HG02970 (cell line): ENCODE results near the gene ROPN1L.
"Not testable (repeated sequence)": the region's sequence is repeated elsewhere in the genome, so short reads cannot be mapped to it uniquely, and the experiment has no call there.

ENCODE experiments used
- ATAC-seq: cut with Tn5 transposase; IDR thresholded peaks from one replicate; pipeline ENCODE4 v1.9.1; 2021; ENCODE audit warnings: mild to moderate bottlenecking, moderate library complexity, moderate number of reproducible peaks; ENCODE audit not compliant: unreplicated experiment, low FRiP score

ROPN1L gene

DNA sequence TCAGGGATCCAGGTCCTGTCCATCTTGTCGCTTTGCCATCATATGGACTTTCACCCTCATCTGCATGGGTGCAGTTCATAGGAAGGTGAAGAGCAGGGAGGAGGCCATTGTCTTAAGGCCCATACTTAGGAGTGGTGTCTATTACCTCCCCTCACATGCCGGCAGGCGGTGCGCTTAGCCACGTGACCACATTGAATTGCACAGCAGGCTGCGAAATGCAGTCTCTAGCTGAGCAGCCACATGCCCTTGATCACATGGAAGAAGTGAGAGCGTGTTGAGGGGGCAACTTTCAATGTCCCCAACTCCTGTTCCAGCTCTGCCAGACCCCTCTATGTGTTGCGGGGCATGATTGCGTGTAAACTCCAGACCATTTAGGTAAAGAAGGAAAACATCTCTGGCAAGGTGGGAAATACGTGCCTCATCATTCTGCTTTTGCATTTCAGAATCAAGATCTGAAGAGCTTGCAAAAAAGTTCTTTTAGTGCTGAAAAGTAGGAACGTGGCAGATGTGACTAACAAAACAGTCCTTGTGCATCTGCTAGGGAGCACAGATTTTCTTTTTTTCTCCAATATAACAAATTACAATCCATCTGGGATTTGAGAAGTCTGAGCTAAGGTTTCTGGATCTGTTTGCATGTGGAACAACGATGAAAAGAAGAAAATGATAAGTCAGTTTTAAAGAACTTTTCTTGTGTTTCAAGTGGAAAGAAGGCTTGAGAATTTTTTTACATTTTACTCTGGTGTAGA, 34.4 kb downstream of the ROPN1L start:
- no peak for ATAC-seq

DNA sequence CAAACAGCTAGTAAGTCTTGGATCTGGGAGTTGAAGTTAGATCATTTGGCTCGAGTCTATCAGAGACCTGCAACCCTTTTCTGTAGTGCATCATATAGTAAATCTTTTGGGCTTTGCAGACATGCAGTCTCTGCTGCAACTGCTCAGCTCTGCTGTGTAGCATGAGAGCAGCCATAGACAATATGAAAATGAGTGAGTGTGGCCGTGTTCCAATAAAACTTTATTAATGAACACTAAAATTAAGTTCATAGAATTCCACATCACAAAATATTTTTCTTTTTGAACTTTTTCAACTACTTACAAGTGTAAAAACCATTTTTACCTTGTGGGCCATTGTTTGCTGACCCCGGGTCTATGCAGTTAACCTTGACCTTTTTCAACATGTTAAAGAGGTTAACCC, 35.2 kb downstream of the ROPN1L start:
- no peak for ATAC-seq

DNA sequence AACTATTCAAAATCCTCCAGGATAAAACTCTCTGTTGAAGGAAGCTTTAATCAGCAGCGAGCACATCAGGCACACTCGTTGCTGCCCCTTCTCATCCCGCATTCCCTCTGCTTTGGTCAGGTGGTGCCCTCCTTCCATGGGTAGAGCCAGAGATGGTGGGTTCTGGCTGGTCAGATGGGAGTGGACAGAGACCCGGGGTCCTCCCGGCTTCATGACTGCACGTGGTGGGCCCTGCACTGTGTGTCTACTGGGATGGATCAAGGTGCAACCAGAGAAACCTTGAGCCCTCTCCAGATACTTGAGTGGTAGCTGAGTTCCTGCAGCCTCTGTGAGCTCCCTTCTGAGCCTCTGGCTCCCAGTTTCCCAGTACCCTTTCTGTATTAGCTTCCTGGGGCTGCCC, 36.3 kb downstream of the ROPN1L start:
- no peak for ATAC-seq

GRCh38 chr5:10478436-10478835, 36.8 kb downstream of the ROPN1L start:
- no peak for ATAC-seq

- no peak for ATAC-seq
Measured at GRCh38 chr5:10479154-10479721, 37.6 kb downstream of the ROPN1L start.

- ATAC-seq, result no peak
Measured at GRCh38 chr5:10480237-10480985, 38.7 kb downstream of the ROPN1L start.

DNA sequence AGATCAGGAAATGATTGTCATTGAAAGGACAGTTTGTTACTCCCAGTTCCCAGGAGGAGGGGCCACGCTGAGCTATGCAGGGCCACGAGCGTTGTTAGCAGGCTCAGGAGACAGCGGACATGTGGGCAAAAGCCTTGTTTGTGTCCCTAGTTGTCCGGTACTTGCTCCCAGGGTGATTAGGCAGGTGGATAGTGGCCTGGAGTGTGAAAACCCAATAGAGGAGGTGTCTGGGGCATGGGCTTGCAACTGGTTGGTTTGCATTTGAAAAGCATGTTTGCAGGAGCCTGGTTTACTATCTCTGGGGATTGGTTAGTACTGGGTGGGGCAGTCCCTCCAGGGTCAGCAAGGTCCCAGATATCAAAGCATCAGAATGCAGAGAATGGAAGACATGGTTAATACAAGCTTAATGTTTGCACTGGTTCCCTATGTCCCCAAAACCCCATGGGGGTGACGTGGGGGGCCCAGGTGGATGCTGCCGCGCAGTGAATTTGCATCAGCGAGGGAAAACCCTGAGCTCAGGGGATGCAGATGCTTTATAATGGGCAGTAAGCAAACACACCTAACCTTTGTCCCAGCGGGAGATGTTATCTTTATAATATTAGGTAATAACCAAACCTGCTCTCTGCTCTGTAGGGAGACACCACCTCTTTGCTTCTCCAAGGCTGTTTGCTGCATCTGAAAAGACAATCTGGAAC, 39.7 kb downstream of the ROPN1L start:
- ATAC-seq, result no peak

- ATAC-seq, result no peak
Measured at GRCh38 chr5:10482791-10483530, 41.3 kb downstream of the ROPN1L start.

GRCh38 chr5:10484774-10485141, 43.1 kb downstream of the ROPN1L start:
- no peak for ATAC-seq

- ATAC-seq, result no peak
Measured at GRCh38 chr5:10485142-10485795, 43.6 kb downstream of the ROPN1L start.

DNA sequence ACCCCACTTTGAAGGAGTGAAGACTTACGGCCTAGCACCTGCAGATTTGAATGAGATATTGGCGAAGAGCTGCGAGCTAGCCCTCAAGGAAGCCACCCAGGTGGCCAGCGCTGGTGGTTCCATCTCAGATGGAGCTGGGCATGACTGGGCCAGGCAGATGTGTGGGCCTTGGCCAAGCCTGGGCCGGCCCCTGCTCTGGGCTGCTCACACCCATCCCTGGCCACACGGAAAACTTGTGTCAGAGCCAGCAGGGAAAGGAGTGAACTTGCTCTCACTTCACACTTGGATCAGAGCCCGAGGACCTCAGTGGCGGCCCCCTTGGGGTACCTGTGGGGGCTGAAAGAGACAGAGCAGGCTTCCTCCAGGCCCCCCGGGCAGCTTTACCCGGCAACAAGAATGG, 44.2 kb downstream of the ROPN1L start:
- ATAC-seq, result no peak

DNA sequence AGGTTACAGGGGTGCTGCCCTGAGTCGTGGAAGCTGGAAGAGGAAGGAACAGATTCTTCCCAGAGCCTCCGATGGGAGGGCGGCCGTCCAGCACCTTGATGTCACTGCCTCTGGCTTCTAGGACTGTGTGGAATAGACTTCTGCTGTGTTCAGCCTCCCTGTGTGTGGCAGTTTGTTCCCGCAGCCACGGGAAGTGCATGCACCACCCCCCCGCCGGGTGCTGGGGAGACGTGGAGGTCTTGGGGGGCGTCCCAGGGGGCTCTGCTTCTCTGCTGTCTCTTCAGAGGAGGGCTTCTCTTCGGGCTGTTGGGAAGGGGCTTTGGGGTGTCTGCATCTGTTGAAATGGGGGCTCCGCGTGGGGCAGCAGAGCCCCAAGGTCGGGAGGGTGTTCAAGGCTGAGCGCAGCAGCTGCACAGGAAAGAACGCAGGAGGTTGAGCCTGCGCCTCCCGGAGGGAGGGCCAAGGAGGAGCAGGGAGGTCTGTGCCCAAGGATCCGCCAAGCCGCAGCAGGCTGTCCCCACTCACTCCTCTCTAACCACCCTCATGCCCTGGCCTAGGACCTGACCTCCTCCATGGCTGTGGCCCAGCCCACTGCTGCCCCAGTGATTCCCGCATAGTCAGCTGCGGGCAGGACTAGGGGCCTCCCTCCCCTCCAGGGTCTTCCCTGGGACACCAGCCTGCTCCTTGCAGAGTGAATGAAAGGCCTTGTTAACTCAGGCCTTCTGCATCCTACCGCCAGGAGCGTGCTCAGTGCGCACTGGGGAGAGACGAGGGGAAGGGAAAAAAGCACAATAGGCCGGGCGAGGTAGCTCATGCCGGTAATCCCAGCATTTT, 45.0 kb downstream of the ROPN1L start:
- ATAC-seq, result no peak

GRCh38 chr5:10488144-10488543, 46.5 kb downstream of the ROPN1L start:
- ATAC-seq, result no peak

DNA sequence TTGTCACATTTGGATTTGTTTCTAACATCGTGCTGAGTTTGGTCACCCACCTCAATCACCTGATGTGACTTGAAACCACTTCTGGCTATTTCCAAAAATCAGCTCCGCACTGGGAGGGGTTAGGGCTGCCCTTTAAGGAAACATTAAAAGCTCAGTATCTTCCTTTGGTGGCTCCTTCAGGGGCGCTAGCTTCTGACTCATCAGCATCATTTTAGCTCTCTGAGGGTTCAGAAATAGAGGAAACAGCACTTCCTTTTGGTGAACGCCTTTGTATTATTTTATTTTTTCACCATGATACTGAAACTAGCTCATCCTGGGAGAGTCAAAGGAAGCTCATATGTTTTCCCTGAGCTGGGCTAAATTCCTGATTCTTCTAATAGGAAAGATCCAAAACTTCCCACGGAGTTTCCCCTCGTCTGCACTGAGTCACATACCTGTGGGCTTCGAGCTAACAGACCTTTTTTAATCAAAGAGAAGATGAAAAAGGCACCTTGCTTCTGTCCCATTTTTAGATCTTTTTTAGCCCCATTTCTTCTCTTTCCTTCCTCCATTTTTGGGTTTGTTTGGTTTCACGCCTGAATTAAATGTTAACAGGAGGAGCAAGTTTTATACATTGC, 48.2 kb downstream of the ROPN1L start:
- no peak for ATAC-seq

GRCh38 chr5:10490927-10491672, 49.4 kb downstream of the ROPN1L start:
- no peak for ATAC-seq

DNA sequence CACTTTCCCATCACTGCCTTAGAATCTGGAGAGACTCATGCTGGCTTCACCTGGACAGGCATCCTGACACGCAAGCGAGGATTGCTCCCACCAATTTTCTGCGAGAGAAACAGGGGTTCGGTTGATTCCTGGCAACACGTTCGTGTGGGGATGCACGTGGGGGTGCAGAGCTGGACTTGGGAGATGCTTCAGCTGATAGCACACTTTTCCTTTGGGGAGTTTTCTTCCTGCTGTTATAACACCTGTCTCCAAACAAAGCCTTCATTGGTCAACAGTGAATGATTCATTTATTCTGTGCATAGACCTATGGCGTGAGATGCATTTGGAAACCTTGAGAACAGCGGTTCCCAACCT, 50.0 kb downstream of the ROPN1L start:
- no peak for ATAC-seq

- ATAC-seq, result no peak
Measured at GRCh38 chr5:10493884-10494283, 52.2 kb downstream of the ROPN1L start.

GRCh38 chr5:10494497-10494896, 52.8 kb downstream of the ROPN1L start:
- not testable (repeated sequence) for ATAC-seq
